SK-N-SH treated with all-trans-retinoic acid at 6 μM for 48 hours (cell line): ENCODE data around the gene TEAD4.

Experiments
- GLIS3 ChIP-seq: fragments of 250-450 bp; sonication (Bioruptor Pico); IDR thresholded peaks from 2 replicates; pipeline ENCODE4 v1.5.0; 2020; ENCODE audit warnings: mild to moderate bottlenecking, moderate library complexity
- SNAI2 ChIP-seq: fragments of 250-450 bp; sonication (Bioruptor Pico); IDR thresholded peaks from 2 replicates; pipeline ENCODE4 v1.5.0; 2020; ENCODE audit warnings: mild to moderate bottlenecking, moderate library complexity
- TF ChIP-seq, protein P1 (sequence below): fragments of 250-450 bp; sonication (Bioruptor Pico); IDR thresholded peaks from 2 replicates; pipeline ENCODE4 v1.8.0; 2020; ENCODE audit warnings: mild to moderate bottlenecking, moderate library complexity, borderline replicate concordance

DNA sequence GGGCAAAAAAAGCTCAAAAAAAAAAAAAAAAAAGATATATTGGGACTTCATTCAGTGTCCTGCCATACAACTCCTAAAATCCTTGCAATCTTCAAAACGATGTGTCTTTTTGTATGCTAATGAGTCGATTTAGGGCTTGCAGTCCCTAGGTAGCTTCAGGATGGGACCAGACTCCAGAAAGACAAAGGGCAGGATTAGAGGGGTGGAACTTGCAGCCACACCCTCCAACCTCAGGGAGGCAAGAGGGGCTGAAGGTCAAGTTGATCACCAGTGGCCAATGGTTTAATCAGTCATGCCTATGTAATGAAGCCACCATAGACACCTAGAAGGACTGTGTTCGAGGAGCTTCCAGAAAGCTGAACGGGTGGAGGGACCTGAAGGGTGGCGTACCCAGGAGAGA, 29.3 kb downstream of the TEAD4 start:
- TF ChIP-seq, protein P1, sequence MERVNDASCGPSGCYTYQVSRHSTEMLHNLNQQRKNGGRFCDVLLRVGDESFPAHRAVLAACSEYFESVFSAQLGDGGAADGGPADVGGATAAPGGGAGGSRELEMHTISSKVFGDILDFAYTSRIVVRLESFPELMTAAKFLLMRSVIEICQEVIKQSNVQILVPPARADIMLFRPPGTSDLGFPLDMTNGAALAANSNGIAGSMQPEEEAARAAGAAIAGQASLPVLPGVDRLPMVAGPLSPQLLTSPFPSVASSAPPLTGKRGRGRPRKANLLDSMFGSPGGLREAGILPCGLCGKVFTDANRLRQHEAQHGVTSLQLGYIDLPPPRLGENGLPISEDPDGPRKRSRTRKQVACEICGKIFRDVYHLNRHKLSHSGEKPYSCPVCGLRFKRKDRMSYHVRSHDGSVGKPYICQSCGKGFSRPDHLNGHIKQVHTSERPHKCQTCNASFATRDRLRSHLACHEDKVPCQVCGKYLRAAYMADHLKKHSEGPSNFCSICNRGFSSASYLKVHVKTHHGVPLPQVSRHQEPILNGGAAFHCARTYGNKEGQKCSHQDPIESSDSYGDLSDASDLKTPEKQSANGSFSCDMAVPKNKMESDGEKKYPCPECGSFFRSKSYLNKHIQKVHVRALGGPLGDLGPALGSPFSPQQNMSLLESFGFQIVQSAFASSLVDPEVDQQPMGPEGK: no peak
- TF ChIP-seq GLIS3 (CRISPR knock-in tag): no peak
- no peak for TF ChIP-seq SNAI2
